Astrocyte (in vitro differentiated cells and primary cell): Measurements from ENCODE around the gene SBF2. TPM values are rescaled to one million over a fixed set of nuclear protein-coding genes. Genes with fewer than 3 reads are reported as not detected.

Experiments
- DNase-seq: peaks from one replicate; pipeline ENCODE4 v3.0.0-alpha.2; 2010; ENCODE audit warnings: low read depth
- FAIRE-seq: peaks from 2 replicates; lab custom pipeline; 2011; peaks lifted over from hg19 to GRCh38; lab: Jason Lieb, UNC
- H2AFZ ChIP-seq: 2 replicates; pipeline ENCODE4 v1.6.0; 2012; ENCODE audit warnings: low read depth, low read length, inconsistent platforms
- H3K27ac ChIP-seq: 2 replicates; pipeline ENCODE4 v1.5.1; 2011; ENCODE audit warnings: low read depth, low read length, inconsistent platforms
- H3K27me3 ChIP-seq: 2 replicates; pipeline ENCODE4 v1.6.0; 2011; ENCODE audit warnings: low read length, inconsistent platforms; ENCODE audit not compliant: insufficient read depth
- H3K36me3 ChIP-seq: 2 replicates; pipeline ENCODE4 v1.5.1; 2011; ENCODE audit warnings: low read length, inconsistent platforms; ENCODE audit not compliant: insufficient read depth
- H3K4me1 ChIP-seq: 2 replicates; pipeline ENCODE4 v1.5.1; 2011; ENCODE audit warnings: low read length, inconsistent platforms; ENCODE audit not compliant: insufficient read depth
- H3K4me2 ChIP-seq: 2 replicates; pipeline ENCODE4 v1.6.0; 2012; ENCODE audit warnings: low read length, inconsistent platforms
- H3K4me3 ChIP-seq: 2 replicates; pipeline ENCODE4 v1.5.1; 2011; ENCODE audit warnings: low read depth, mild to moderate bottlenecking, low read length, inconsistent platforms; ENCODE audit not compliant: insufficient read depth
- H3K79me2 ChIP-seq: 2 replicates; pipeline ENCODE4 v1.6.0; 2012; ENCODE audit warnings: mild to moderate bottlenecking, low read length, inconsistent platforms; ENCODE audit not compliant: insufficient read depth
- H3K9ac ChIP-seq: 2 replicates; pipeline ENCODE4 v1.6.0; 2012; ENCODE audit warnings: mild to moderate bottlenecking, low read length, inconsistent platforms
- H3K9me3 ChIP-seq: 2 replicates; pipeline ENCODE4 v1.5.1; 2012; ENCODE audit warnings: low read depth, mild to moderate bottlenecking, low read length, inconsistent platforms; ENCODE audit not compliant: insufficient read depth
- H4K20me1 ChIP-seq: 2 replicates; pipeline ENCODE4 v1.6.0; 2012; ENCODE audit warnings: low read length, inconsistent platforms; ENCODE audit not compliant: insufficient read depth
- H3K27ac Mint-ChIP-seq: one replicate; pipeline ENCODE4 v1.8.0; 2021; ENCODE audit warnings: mild to moderate bottlenecking, mixed read lengths; ENCODE audit not compliant: unreplicated experiment
- H3K27me3 Mint-ChIP-seq: one replicate; pipeline ENCODE4 v1.8.0; 2021; ENCODE audit warnings: low read depth, mixed read lengths; ENCODE audit not compliant: unreplicated experiment
- H3K36me3 Mint-ChIP-seq: one replicate; pipeline ENCODE4 v1.8.0; 2021; ENCODE audit warnings: low read depth, mixed read lengths; ENCODE audit not compliant: unreplicated experiment
- H3K4me1 Mint-ChIP-seq: one replicate; pipeline ENCODE4 v1.8.0; 2021; ENCODE audit warnings: low read depth, mixed read lengths; ENCODE audit not compliant: unreplicated experiment
- H3K4me3 Mint-ChIP-seq: one replicate; pipeline ENCODE4 v1.8.0; 2021; ENCODE audit warnings: mild to moderate bottlenecking, moderate library complexity, mixed read lengths; ENCODE audit not compliant: unreplicated experiment
- H3K9me3 Mint-ChIP-seq: one replicate; pipeline ENCODE4 v1.8.0; 2021; ENCODE audit warnings: mild to moderate bottlenecking, mixed read lengths; ENCODE audit not compliant: unreplicated experiment
- EZH2 ChIP-seq: IDR thresholded peaks from 2 replicates; pipeline ENCODE4 v1.6.1; 2012; ENCODE audit warnings: mild to moderate bottlenecking, low read length, inconsistent platforms; ENCODE audit not compliant: insufficient read depth
- total RNA-seq: library from RNA; stranded (reverse); gene quantifications from 2 replicates; pipeline ENCODE4 v1.2.1, GENCODE V29; 2021
- TF ChIP-seq, protein P1 (sequence below): IDR thresholded peaks from 2 replicates; pipeline ENCODE4 v1.5.1; 2011; ENCODE audit warnings: low read depth, mild to moderate bottlenecking, inconsistent platforms, low read length, moderate library complexity; ENCODE audit not compliant: insufficient read depth

The SBF2 gene
- total RNA-seq, 1 donor from 2014 or later = 50.0 TPM

DNA sequence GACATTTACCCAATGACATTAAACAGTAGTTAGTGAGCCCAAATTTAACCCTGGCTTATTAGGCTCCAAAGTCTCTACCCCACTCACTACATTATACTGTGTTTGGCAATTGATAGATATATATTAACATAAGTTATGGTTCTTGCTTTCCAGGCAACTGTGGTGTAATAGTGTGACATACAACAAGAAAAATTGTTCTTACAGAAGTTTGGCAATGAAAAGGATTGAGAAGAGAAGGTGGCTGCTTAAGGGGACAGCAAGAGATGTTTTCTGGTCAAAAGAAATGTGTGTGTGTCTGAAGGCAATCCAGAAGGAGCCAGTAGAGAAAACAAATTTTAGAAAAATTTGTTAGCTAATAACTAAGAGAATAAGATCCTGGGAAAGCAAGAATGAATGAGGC, 497.8 kb downstream of the SBF2 start:
- no peaks in the 10 kb centered on the region for H3K27me3 ChIP-seq
- TF ChIP-seq, protein P1, sequence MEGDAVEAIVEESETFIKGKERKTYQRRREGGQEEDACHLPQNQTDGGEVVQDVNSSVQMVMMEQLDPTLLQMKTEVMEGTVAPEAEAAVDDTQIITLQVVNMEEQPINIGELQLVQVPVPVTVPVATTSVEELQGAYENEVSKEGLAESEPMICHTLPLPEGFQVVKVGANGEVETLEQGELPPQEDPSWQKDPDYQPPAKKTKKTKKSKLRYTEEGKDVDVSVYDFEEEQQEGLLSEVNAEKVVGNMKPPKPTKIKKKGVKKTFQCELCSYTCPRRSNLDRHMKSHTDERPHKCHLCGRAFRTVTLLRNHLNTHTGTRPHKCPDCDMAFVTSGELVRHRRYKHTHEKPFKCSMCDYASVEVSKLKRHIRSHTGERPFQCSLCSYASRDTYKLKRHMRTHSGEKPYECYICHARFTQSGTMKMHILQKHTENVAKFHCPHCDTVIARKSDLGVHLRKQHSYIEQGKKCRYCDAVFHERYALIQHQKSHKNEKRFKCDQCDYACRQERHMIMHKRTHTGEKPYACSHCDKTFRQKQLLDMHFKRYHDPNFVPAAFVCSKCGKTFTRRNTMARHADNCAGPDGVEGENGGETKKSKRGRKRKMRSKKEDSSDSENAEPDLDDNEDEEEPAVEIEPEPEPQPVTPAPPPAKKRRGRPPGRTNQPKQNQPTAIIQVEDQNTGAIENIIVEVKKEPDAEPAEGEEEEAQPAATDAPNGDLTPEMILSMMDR = no peak
- TF ChIP-seq EZH2 = no peak

DNA sequence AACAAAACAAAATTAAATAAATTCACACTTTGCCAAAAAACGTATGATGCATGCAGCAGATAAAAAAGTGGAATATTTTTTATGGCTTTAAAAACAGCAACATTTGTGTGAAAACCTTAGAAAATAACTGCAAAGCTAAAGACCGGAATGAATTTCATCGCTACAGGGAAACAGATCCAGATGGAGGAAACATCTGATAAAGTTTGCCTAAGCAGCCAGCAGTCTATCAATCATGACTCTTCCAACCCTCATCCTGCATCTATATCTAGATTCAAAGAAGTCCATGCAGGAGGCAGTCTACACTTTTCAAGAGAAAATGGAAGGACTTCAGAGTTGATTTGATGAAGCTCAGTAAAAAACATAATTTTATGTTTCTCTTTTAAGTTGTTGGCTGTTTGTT, 503.3 kb downstream of the SBF2 start:
- TF ChIP-seq, protein P1 = no peak
- TF ChIP-seq EZH2 = no peak
- H3K79me2 ChIP-seq = no peaks in the 10 kb centered on the region

More for the DNA sequence above, 497.8 kb downstream of the SBF2 start:
- H3K36me3 ChIP-seq = no peaks in the 10 kb centered on the region
- DNase-seq = no peak
- H3K9me3 ChIP-seq = no peaks in the 10 kb centered on the region
- no peak overlapping the region for H3K4me2 ChIP-seq
- no peak overlapping the region for H3K27ac ChIP-seq
- H3K79me2 ChIP-seq = no peaks in the 10 kb centered on the region
- H4K20me1 ChIP-seq = no peaks in the 10 kb centered on the region
- Mint-ChIP-seq H3K4me1 (peaks cover 10% of the 10 kb centered on the region), H3K27me3 (no peaks in the 10 kb centered on the region), H3K4me3 (no peak overlapping the region), H3K36me3 (peaks cover 1% of the 10 kb centered on the region), H3K9me3 (no peaks in the 10 kb centered on the region), H3K27ac (no peak overlapping the region)
- H2AFZ ChIP-seq = no peak overlapping the region
- no peak overlapping the region for H3K4me3 ChIP-seq
- H3K9ac ChIP-seq = no peak overlapping the region
- H3K4me1 ChIP-seq = no peaks in the 10 kb centered on the region
- FAIRE-seq = no peak

GRCh38 chr11:9789910-9790309, 504.1 kb downstream of the SBF2 start:
- Histone ChIP-seq H3K9ac (no peak overlapping the region), H3K27me3 (no peaks in the 10 kb centered on the region), H3K27ac (no peak overlapping the region), H3K4me2 (no peak overlapping the region), H4K20me1 (no peaks in the 10 kb centered on the region), H3K36me3 (no peaks in the 10 kb centered on the region), H3K79me2 (no peaks in the 10 kb centered on the region), H3K4me1 (peaks cover 9% of the 10 kb centered on the region), H2AFZ (no peak overlapping the region), H3K4me3 (no peak overlapping the region), H3K9me3 (no peaks in the 10 kb centered on the region)
- no peak overlapping the region for H3K27ac Mint-ChIP-seq
- peaks cover 20% of the 10 kb centered on the region for H3K36me3 Mint-ChIP-seq
- TF ChIP-seq EZH2 = no peak
- TF ChIP-seq, protein P1 = no peak
- no peak overlapping the region for H3K4me3 Mint-ChIP-seq
- no peaks in the 10 kb centered on the region for H3K27me3 Mint-ChIP-seq
- H3K4me1 Mint-ChIP-seq = peaks cover 17% of the 10 kb centered on the region
- DNase-seq = no peak
- H3K9me3 Mint-ChIP-seq = no peaks in the 10 kb centered on the region
- no peak for FAIRE-seq

More for the DNA sequence above, 503.3 kb downstream of the SBF2 start:
- Histone ChIP-seq H3K4me3 (no peak overlapping the region), H3K27ac (no peak overlapping the region), H4K20me1 (no peaks in the 10 kb centered on the region), H3K36me3 (no peaks in the 10 kb centered on the region), H3K4me1 (peaks cover 9% of the 10 kb centered on the region), H3K9me3 (no peaks in the 10 kb centered on the region), H3K9ac (no peak overlapping the region), H3K4me2 (no peak overlapping the region), H2AFZ (no peak overlapping the region), H3K27me3 (no peaks in the 10 kb centered on the region)
- FAIRE-seq (no peak), DNase-seq (no peak)
- no peaks in the 10 kb centered on the region for H3K27me3 Mint-ChIP-seq
- peaks cover 13% of the 10 kb centered on the region for H3K4me1 Mint-ChIP-seq
- H3K27ac Mint-ChIP-seq = no peak overlapping the region
- H3K36me3 Mint-ChIP-seq = peaks cover 20% of the 10 kb centered on the region
- no peaks in the 10 kb centered on the region for H3K9me3 Mint-ChIP-seq
- H3K4me3 Mint-ChIP-seq = no peak overlapping the region
